Stimulated activated CD8-positive, alpha-beta memory T cell treated with anti-CD3 and anti-CD28 coated beads, Interleukin-15, amount 100 ng/mL, for 1 hour (primary cell): Measurements from ENCODE around the gene GPC5.

Experiments
- DNase-seq: peaks from one replicate; pipeline ENCODE4 v3.0.0-alpha.2; 2020; ENCODE audit warnings: low read depth

Gene GPC5

GRCh38 chr13:91986761-91987483 lies 588.5 kb downstream of the GPC5 start:
- DNase-seq = no peak

GRCh38 chr13:91988331-91988730 lies 589.9 kb downstream of the GPC5 start:
- DNase-seq = no peak

- DNase-seq = no peak
Observed at GRCh38 chr13:92012787-92013186, 614.4 kb downstream of the GPC5 start.

GRCh38 chr13:92017737-92018136 lies 619.3 kb downstream of the GPC5 start:
- DNase-seq = no peak

- no peak for DNase-seq
Observed at GRCh38 chr13:92028695-92029094, 630.3 kb downstream of the GPC5 start.

GRCh38 chr13:92029641-92030040 lies 631.2 kb downstream of the GPC5 start:
- no peak for DNase-seq

- no peak for DNase-seq
Observed at GRCh38 chr13:92038905-92039304, 640.5 kb downstream of the GPC5 start.

GRCh38 chr13:92042522-92042921 lies 644.1 kb downstream of the GPC5 start:
- no peak for DNase-seq

- no peak for DNase-seq
Observed at GRCh38 chr13:92044351-92044750, 645.9 kb downstream of the GPC5 start.

GRCh38 chr13:92054389-92054788 lies 656.0 kb downstream of the GPC5 start:
- no peak for DNase-seq

- no peak for DNase-seq
Observed at GRCh38 chr13:92074658-92075057, 676.2 kb downstream of the GPC5 start.

GRCh38 chr13:92097337-92097903 lies 699.0 kb downstream of the GPC5 start:
- DNase-seq = no peak

- DNase-seq = no peak
Observed at GRCh38 chr13:92101801-92102200, 703.4 kb downstream of the GPC5 start.

GRCh38 chr13:92103689-92104153 lies 705.3 kb downstream of the GPC5 start:
- DNase-seq = no peak

- no peak for DNase-seq
Observed at GRCh38 chr13:92122186-92122853, 723.9 kb downstream of the GPC5 start.

GRCh38 chr13:92126399-92126798 lies 728.0 kb downstream of the GPC5 start:
- DNase-seq = no peak

- DNase-seq = no peak
Observed at GRCh38 chr13:92135509-92135908, 737.1 kb downstream of the GPC5 start.

- no peak for DNase-seq
Observed at GRCh38 chr13:92136449-92137155, 738.2 kb downstream of the GPC5 start.

GRCh38 chr13:92137520-92137919 lies 739.1 kb downstream of the GPC5 start:
- DNase-seq = no peak

- no peak for DNase-seq
Observed at GRCh38 chr13:92143766-92144165, 745.3 kb downstream of the GPC5 start.

- no peak for DNase-seq
Observed at GRCh38 chr13:92150606-92151005, 752.2 kb downstream of the GPC5 start.

- DNase-seq = no peak
Observed at GRCh38 chr13:92158346-92158745, 759.9 kb downstream of the GPC5 start.

- DNase-seq = no peak
Observed at GRCh38 chr13:92164822-92165221, 766.4 kb downstream of the GPC5 start.
